IMR-90 (cell line): Measurements from ENCODE around the gene SYCP2. TPM values are rescaled to one million over a fixed set of nuclear protein-coding genes. Genes with fewer than 3 reads are reported as not detected.

ENCODE experiments used
- ATAC-seq: fragments of 200-7000 bp; cut with Tn5 transposase; 2 replicates; pipeline ENCODE4 v1.9.1; 2020; ENCODE audit warnings: low read depth, mild to moderate bottlenecking, moderate library complexity
- BruUV-seq: library from RNA; stranded (reverse); fragments of 400-500 nt; replicated peaks from 2 replicates; lab custom pipeline; 2021; lab: Mats Ljungman, UMichigan
- CTCF ChIA-PET: fragments of 300-600 bp; formaldehyde crosslinking; extraction: SDS; loops from one replicate; lab custom pipeline; 2021; ENCODE audit warnings: antibody characterized with exemption; lab: Yijun Ruan, JAX
- POLR2A ChIA-PET: fragments of 300-600 bp; sonication (Branson Sonifier 250); formaldehyde crosslinking; loops from one replicate; lab custom pipeline; 2022; ENCODE audit warnings: antibody characterized with exemption; ENCODE audit not compliant: unreplicated experiment; lab: Charles Lee
- DNase-seq: peaks from one replicate; pipeline ENCODE4 v3.0.0; 2013
- H2AFZ ChIP-seq: replicated peaks from 2 replicates; pipeline ENCODE3; 2013; ENCODE audit warnings: low read length, mild to moderate bottlenecking; ENCODE audit not compliant: poor library complexity
- H2AK5ac ChIP-seq: 2 replicates; pipeline ENCODE4 v1.6.1; 2013; ENCODE audit warnings: low read depth, low read length, inconsistent platforms
- H2AK9ac ChIP-seq: replicated peaks from 2 replicates; pipeline ENCODE3; 2013; ENCODE audit warnings: mild to moderate bottlenecking, low read depth, low read length, moderate library complexity; ENCODE audit not compliant: poor library complexity
- H2BK120ac ChIP-seq: 2 replicates; pipeline ENCODE4 v1.6.1; 2013; ENCODE audit warnings: low read depth, low read length, inconsistent platforms
- H2BK15ac ChIP-seq: 3 replicates; pipeline ENCODE4 v1.6.1; 2013; ENCODE audit warnings: low read depth, low read length, inconsistent platforms
- H2BK20ac ChIP-seq: 2 replicates; pipeline ENCODE4 v1.6.1; 2013; ENCODE audit warnings: low read depth, mild to moderate bottlenecking, inconsistent platforms, low read length, moderate library complexity
- H2BK5ac ChIP-seq: 2 replicates; pipeline ENCODE4 v1.6.1; 2013; ENCODE audit warnings: mild to moderate bottlenecking, low read depth, low read length, inconsistent platforms; ENCODE audit not compliant: poor library complexity, severe bottlenecking
- H3K14ac ChIP-seq: replicated peaks from 2 replicates; pipeline ENCODE4 v1.6.1; 2013; ENCODE audit warnings: low read depth, low read length, inconsistent platforms
- H3K18ac ChIP-seq: 2 replicates; pipeline ENCODE4 v1.6.1; 2013; ENCODE audit warnings: low read depth, low read length, control low read depth
- H3K23ac ChIP-seq: 2 replicates; pipeline ENCODE4 v1.6.1; 2013; ENCODE audit warnings: low read depth, low read length, inconsistent platforms
- H3K27ac ChIP-seq: 2 replicates; pipeline ENCODE4 v1.5.1; 2013; ENCODE audit warnings: mild to moderate bottlenecking, control low read depth, low read length; ENCODE audit not compliant: insufficient read depth
- H3K27me3 ChIP-seq: 2 replicates; pipeline ENCODE4 v1.6.1; 2013; ENCODE audit warnings: low read length; ENCODE audit not compliant: control insufficient read depth, insufficient read depth
- H3K36me3 ChIP-seq: 2 replicates; pipeline ENCODE4 v1.6.1; 2013; ENCODE audit warnings: low read length, mixed read lengths; ENCODE audit not compliant: control insufficient read depth, insufficient read depth
- H3K4ac ChIP-seq: 2 replicates; pipeline ENCODE4 v1.6.1; 2013; ENCODE audit warnings: low read depth, low read length, inconsistent platforms
- H3K4me1 ChIP-seq: 2 replicates; pipeline ENCODE4 v1.6.1; 2013; ENCODE audit warnings: low read length, mixed read lengths; ENCODE audit not compliant: control insufficient read depth, insufficient read depth
- H3K4me2 ChIP-seq: 2 replicates; pipeline ENCODE4 v1.6.1; 2013; ENCODE audit warnings: low read depth, mild to moderate bottlenecking, control low read depth, low read length, moderate library complexity
- H3K4me3 ChIP-seq: 2 replicates; pipeline ENCODE4 v1.5.1; 2013; ENCODE audit warnings: low read depth, mild to moderate bottlenecking, control low read depth, low read length, moderate library complexity; ENCODE audit not compliant: insufficient read depth
- H3K56ac ChIP-seq: 2 replicates; pipeline ENCODE4 v1.6.1; 2013; ENCODE audit warnings: low read length, inconsistent platforms; ENCODE audit not compliant: insufficient read depth; ENCODE audit errors: extremely low read depth
- H3K79me1 ChIP-seq, 2 experiments: 2 replicates each; pipeline ENCODE4 v1.6.1; 2013; ENCODE audit warnings: low read length in 2 of 2, inconsistent platforms in 1 of 2, low read depth in 1 of 2
- H3K9ac ChIP-seq: 2 replicates; pipeline ENCODE4 v1.6.1; 2013; ENCODE audit warnings: low read depth, low read length, control low read depth
- H3K9me1 ChIP-seq: 2 replicates; pipeline ENCODE4 v1.6.1; 2013; ENCODE audit warnings: low read length, inconsistent platforms; ENCODE audit not compliant: insufficient read depth
- H3K9me3 ChIP-seq: 2 replicates; pipeline ENCODE4 v1.6.1; 2013; ENCODE audit warnings: low read length; ENCODE audit not compliant: control insufficient read depth, insufficient read depth
- H4K20me1 ChIP-seq: 2 replicates; pipeline ENCODE4 v1.6.1; 2013; ENCODE audit warnings: low read length, inconsistent platforms; ENCODE audit not compliant: insufficient read depth
- H4K5ac ChIP-seq: 2 replicates; pipeline ENCODE4 v1.6.1; 2013; ENCODE audit warnings: mild to moderate bottlenecking, low read depth, low read length, control low read depth
- H4K8ac ChIP-seq, 2 experiments: 2 replicates each; pipeline ENCODE4 v1.6.1; 2013; ENCODE audit warnings: low read depth in 2 of 2, low read length in 2 of 2, control low read depth in 1 of 2, inconsistent platforms in 1 of 2
- H4K91ac ChIP-seq: 2 replicates; pipeline ENCODE4 v1.6.1; 2013; ENCODE audit warnings: low read depth, low read length, inconsistent platforms; ENCODE audit not compliant: insufficient read depth
- BHLHE40 ChIP-seq: fragments of 150-350 bp; IDR thresholded peaks from 2 replicates; pipeline ENCODE4 v1.6.1; 2016; ENCODE audit warnings: mild to moderate bottlenecking, low read depth, low read length
- CEBPB ChIP-seq: IDR thresholded peaks from 2 replicates; pipeline ENCODE4 v1.6.1; 2012; ENCODE audit warnings: low read depth, low read length, improper control_type of control experiment
- CHD1 ChIP-seq: IDR thresholded peaks from 2 replicates; pipeline ENCODE4 v1.6.1; 2012; ENCODE audit warnings: low read depth, low read length, improper control_type of control experiment
- CTCF ChIP-seq: conservative IDR thresholded peaks from 2 replicates; pipeline ENCODE4 v1.5.1; 2012; ENCODE audit warnings: mild to moderate bottlenecking, low read depth, low read length, improper control_type of control experiment
- ELK1 ChIP-seq: fragments of 150-350 bp; IDR thresholded peaks from 2 replicates; pipeline ENCODE4 v1.6.1; 2016; ENCODE audit warnings: low read depth, mild to moderate bottlenecking, low read length, moderate library complexity, borderline replicate concordance
- FOS ChIP-seq: fragments of 150-350 bp; IDR thresholded peaks from 2 replicates; pipeline ENCODE4 v1.6.1; 2016; ENCODE audit warnings: low read depth, low read length
- MAFK ChIP-seq: IDR thresholded peaks from 2 replicates; pipeline ENCODE4 v1.6.1; 2012; ENCODE audit warnings: low read depth, low read length, improper control_type of control experiment
- MAZ ChIP-seq: IDR thresholded peaks from 2 replicates; pipeline ENCODE4 v1.6.1; 2012; ENCODE audit warnings: low read depth, mild to moderate bottlenecking, low read length, improper control_type of control experiment, moderate library complexity, borderline replicate concordance
- MXI1 ChIP-seq: IDR thresholded peaks from 2 replicates; pipeline ENCODE4 v1.6.1; 2012; ENCODE audit warnings: low read depth, mild to moderate bottlenecking, low read length, moderate library complexity, borderline replicate concordance
- NFE2L2 ChIP-seq: fragments of 150-350 bp; IDR thresholded peaks from 2 replicates; pipeline ENCODE4 v1.6.1; 2016; ENCODE audit warnings: low read depth, mild to moderate bottlenecking, low read length
- POLR2A ChIP-seq: IDR thresholded peaks from 2 replicates; pipeline ENCODE4 v1.6.1; 2012; ENCODE audit warnings: mild to moderate bottlenecking, low read depth, low read length
- RAD21 ChIP-seq: IDR thresholded peaks from 2 replicates; pipeline ENCODE4 v1.6.1; 2012; ENCODE audit warnings: low read length, improper control_type of control experiment
- RCOR1 ChIP-seq: IDR thresholded peaks from 2 replicates; pipeline ENCODE4 v1.6.1; 2012; ENCODE audit warnings: mild to moderate bottlenecking, low read length, improper control_type of control experiment; ENCODE audit not compliant: insufficient replicate concordance
- RFX5 ChIP-seq: IDR thresholded peaks from 2 replicates; pipeline ENCODE4 v1.8.0; 2012; ENCODE audit warnings: low read depth, mild to moderate bottlenecking, low read length, moderate library complexity
- SMC3 ChIP-seq: fragments of 150-350 bp; IDR thresholded peaks from 2 replicates; pipeline ENCODE4 v1.6.1; 2016; ENCODE audit warnings: low read depth, mild to moderate bottlenecking, antibody characterized with exemption, low read length, moderate library complexity
- WGBS, 2 experiments: methylation state at CpG; one replicate each; pipeline versions ENCODE4 v1.1.5 to v1.1.7; 2013; ENCODE audit warnings: missing lambda C conversion rate in 2 of 2; ENCODE audit not compliant: insufficient read length in 1 of 2; ENCODE audit errors: extremely low coverage in 2 of 2; 5-methylcytosine and 5-hydroxymethylcytosine counted together
- dilution Hi-C: fragments of 300-500 bp; cut with HindIII; formaldehyde crosslinking; loops from one replicate; pipeline ENCODE4 v1.14.3; 2018; ENCODE audit warnings: low sequenced_read_pairs; ENCODE audit not compliant: unreplicated experiment
- in situ Hi-C: fragments of 300-500 bp; cut with MboI; formaldehyde crosslinking; loops from 3 replicates; pipeline ENCODE4 v1.14.3; 2019; ENCODE audit warnings: low sequenced_read_pairs, inconsistent platforms, mixed read lengths
- intact Hi-C: fragments of 100-400 bp; cut with micrococcal nuclease; formaldehyde crosslinking; loops from 2 replicates; pipeline ENCODE4 v1.10.0; 2022
- polyA plus RNA-seq, 3 experiments: library from polyadenylated mRNA; depleted of rRNA; stranded (reverse); fragments of >200 nt; gene quantifications; 2 replicates each; pipeline ENCODE4 v1.2.3, GENCODE V29; 2012; ENCODE audit warnings: low replicate concordance in 1 of 3
- total RNA-seq: library from RNA; depleted of rRNA; stranded (reverse); fragments of >200 nt; gene quantifications from 2 replicates; pipeline ENCODE4 v1.2.3, GENCODE V29; 2012

The SYCP2 gene
- total and polyA plus RNA-seq, 2 of the 4 experiments (the other 2 are of a cell fraction) = 0.18 to 0.31 TPM

GRCh38 chr20:59832406-59833363, 100.8 kb downstream of the SYCP2 start:
- ChIA-PET CTCF (no interaction called here), POLR2A (no interaction called here)
- Histone ChIP-seq H3K14ac (no peak overlapping the region), H2BK20ac (no peak overlapping the region), H3K56ac (no peak overlapping the region), H3K9me1 (no peaks in the 10 kb centered on the region), H3K4ac (no peak overlapping the region), H4K5ac (no peak overlapping the region), H2BK5ac (no peak overlapping the region), H2AK9ac (no peak overlapping the region), H3K4me1 (no peaks in the 10 kb centered on the region), H4K91ac (no peak overlapping the region), H3K4me3 (no peak overlapping the region), H3K27ac (no peak overlapping the region), H3K27me3 (no peaks in the 10 kb centered on the region; the same call in 1 of the 2 replicates), H3K9ac (no peak overlapping the region), H4K20me1 (no peaks in the 10 kb centered on the region), H2AFZ (no peak overlapping the region), H3K18ac (no peak overlapping the region), H4K8ac (no peak overlapping the region), H2AK5ac (no peak overlapping the region), H3K79me1 (no peaks in the 10 kb centered on the region), H3K23ac (no peak overlapping the region), H2BK15ac (no peak overlapping the region), H3K4me2 (no peak overlapping the region), H3K9me3 (no peaks in the 10 kb centered on the region), H3K36me3 (no peaks in the 10 kb centered on the region), H2BK120ac (no peak overlapping the region)
- WGBS, 2 experiments = 64% methylated on average over 6 of the region's 13 CpGs; no CpG with 5 or more reads in 1 of the 2 experiments
- BruUV-seq = no TSS peak
- DNase-seq (no peak), ATAC-seq (no peak)
- in situ Hi-C loops (no loop called here), dilution Hi-C loops (no loop called here), intact Hi-C loops (no loop called here)
- no peak for TF ChIP-seq CTCF
- TF ChIP-seq CEBPB = no peak
- no peak for TF ChIP-seq SMC3
- no peak for TF ChIP-seq ELK1
- no peak for TF ChIP-seq RAD21
- TF ChIP-seq RFX5 = no peak
- no peak for TF ChIP-seq FOS
- TF ChIP-seq CHD1 = no peak
- TF ChIP-seq BHLHE40 = no peak
- no peak for TF ChIP-seq NFE2L2
- no peak for TF ChIP-seq MXI1
- no peak for TF ChIP-seq POLR2A
- no peak for TF ChIP-seq RCOR1
- TF ChIP-seq MAZ = no peak
- no peak for TF ChIP-seq MAFK
